Loucy (cell line): Measurements from ENCODE around the gene KLHL3.

Source experiments
- CTCF ChIP-seq: fragments of 200-600 bp; sonication (generic); conservative IDR thresholded peaks from 2 replicates; pipeline ENCODE4 v1.5.1; 2014; ENCODE audit warnings: mild to moderate bottlenecking, antibody characterized with exemption, low read length
- EZH2phosphoT487 ChIP-seq: fragments of 200-600 bp; IDR thresholded peaks from 2 replicates; pipeline ENCODE4 v1.6.1; 2018; ENCODE audit warnings: antibody characterized with exemption, mild to moderate bottlenecking, moderate library complexity, borderline replicate concordance

GRCh38 chr5:137659209-137659608, 76.7 kb downstream of the KLHL3 start:
- TF ChIP-seq CTCF (no peak), EZH2phosphoT487 (no peak)
